AG08396 (cell line): ENCODE data around the gene MMAB.

Experiments used
- DNase-seq: peaks from one replicate; pipeline ENCODE4 v3.0.0; 2012; ENCODE audit warnings: low spot score, mixed read lengths

MMAB gene

DNA sequence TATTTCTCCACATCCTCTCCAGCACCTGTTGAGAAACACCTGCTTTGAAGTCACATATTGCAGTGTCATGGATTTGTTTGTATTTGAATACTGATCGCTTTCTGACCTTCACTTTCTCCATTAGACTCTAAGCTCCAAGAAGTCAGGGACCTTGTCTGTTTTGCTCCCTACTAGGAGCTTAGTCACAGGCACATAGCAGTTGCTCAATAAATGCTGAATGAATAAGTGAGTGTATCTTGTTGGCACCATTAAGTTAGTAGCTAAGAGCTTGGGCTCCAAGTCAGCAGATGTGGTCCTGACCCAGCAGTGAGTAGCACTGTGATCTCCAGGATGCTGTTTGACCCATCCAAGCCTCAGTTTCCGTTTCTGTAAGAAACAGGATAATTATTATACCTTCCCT lies 10.4 kb upstream of the MMAB start:
- DNase-seq, result no peak

- DNase-seq, result no peak
Measured at GRCh38 chr12:109582636-109583035, 9.3 kb upstream of the MMAB start.

- peak; percentile 70 for DNase-seq
Measured at GRCh38 chr12:109581856-109582255, 8.6 kb upstream of the MMAB start.

DNA sequence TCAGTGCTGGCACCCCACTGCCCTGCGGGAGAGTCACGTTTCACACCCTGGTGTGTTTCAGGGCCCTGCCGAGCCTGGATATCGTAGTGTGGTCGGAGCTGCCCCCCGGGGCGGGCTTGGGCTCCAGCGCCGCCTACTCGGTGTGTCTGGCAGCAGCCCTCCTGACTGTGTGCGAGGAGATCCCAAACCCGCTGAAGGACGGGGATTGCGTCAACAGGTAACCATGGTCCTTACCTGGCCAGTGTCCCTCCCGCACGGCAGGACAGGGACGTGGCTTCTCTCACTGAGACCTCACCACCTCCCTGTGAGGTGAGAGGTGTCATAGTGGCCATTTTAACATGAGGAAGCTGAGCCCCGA lies 8.0 kb upstream of the MMAB start:
- DNase-seq, result no peak

- no peak for DNase-seq
Measured at GRCh38 chr12:109580684-109581333, 7.5 kb upstream of the MMAB start.

DNA sequence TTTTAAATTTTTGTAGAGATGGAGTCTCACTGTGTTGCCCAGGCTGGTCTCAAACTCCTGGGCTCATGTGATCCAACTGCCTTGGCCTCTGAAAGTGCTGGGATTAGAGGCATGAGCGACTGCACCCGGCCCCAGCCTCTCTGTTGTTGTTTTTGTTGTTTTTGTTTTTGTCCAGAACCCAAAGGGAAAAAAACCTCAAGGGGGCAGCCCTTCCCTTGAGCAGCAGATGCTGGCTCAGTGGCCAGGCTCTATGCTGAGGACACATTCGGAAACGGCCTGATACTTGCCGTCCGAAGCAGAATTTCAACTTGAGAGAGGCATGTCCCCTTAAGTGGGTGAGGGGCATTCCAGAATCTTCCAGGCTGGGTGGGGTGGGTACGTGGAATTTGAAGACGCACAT lies 7.0 kb upstream of the MMAB start:
- DNase-seq, result no peak

GRCh38 chr12:109579639-109580038 lies 6.3 kb upstream of the MMAB start:
- DNase-seq, result no peak

- DNase-seq, result no peak
Measured at GRCh38 chr12:109578330-109578927, 5.1 kb upstream of the MMAB start.

- no peak for DNase-seq
Measured at GRCh38 chr12:109577311-109577710, 4.0 kb upstream of the MMAB start.

DNA sequence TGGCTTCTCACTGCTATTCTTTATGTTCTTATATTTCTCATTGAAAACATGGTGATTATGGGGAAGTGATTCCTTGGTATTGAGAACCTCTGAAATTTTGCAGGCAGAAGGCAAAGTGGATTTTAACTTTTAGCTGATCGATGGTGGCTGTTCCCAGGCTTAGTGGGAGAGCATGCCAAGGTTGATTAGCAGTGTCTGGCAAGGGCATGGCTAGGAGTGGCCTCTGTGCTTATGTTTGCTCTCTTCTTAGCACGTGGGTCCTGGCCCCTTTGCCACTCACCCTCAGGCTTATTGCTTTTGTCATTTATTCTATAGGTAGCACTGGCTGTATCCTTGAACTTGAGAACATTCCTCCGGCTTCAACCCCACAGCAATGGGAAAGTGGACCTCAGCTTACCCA lies 2.4 kb upstream of the MMAB start:
- no peak for DNase-seq

GRCh38 chr12:109573914-109574244 lies 575 bp upstream of the MMAB start:
- DNase-seq, result no peak

DNA sequence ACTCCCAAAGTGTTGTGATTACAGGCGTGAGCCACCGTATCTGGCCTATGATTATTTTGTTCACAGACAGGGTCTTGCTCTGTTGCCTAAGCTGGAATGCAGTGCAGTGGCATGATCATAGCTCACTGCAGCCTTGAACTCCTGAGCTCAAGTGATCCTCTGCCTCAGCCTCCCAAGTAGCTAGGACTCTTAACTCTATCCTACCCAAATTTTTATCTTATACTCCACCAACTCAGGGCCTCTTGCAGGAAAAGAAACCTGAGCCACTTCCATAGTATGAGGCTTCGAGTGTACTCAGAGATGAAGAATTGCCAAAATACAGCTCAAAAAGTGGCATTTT lies 828 bp downstream of the MMAB start:
- DNase-seq, result no peak

DNA sequence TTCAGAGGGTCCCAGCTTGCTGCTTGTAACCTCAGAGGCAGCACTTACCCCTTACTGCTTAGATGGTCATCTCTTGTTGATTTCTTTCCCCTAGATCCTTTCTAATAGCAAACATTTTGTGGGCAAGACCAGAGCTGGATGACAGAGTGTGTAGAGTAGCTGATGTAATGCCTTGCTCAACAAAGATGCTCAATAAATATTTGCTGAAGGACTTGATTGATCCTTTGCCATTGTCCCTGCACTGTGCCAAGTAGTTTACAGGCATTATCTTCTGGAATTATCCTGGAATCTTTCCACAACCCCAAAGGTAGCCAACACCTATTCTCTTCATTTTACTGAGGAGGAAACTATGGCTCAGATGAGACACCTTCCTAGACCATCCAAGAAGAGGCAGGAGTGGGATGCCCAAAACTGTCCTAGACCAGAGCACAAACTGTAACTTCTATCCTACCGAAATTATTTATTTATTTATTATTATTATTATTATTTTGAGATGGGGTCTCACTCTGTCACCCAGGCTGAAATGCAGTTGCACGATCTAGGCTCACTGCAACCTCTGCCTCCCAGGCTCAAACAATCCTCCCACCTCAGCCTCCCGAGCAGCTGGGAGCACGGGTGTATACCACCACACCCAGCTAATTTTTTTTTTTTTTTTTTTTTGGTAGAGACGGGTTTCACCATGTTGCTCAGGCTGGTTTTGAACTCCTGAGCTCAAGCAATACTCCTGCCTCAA lies 1.4 kb downstream of the MMAB start:
- DNase-seq, result no peak

DNA sequence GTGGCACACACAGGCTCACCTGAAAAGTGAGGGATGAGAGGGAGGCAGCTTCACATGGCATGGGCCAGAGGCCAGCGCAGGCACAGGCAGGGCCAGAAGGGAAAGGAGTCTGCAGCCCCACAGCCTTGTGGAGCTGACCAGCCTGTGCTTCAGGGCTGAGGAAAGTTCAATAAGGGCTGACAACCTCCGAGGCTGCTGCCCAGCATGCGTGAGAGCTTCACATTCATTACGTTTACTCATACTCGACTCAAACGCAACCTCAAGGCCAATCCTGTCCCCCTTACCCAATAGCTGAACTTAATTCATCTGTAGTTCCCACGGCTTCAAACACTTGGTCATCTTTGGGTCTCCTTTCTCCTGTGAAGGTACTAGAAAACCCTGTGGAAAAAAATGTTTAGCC lies 4.8 kb downstream of the MMAB start:
- DNase-seq, result no peak

- no peak for DNase-seq
Measured at GRCh38 chr12:109567967-109568366, 5.3 kb downstream of the MMAB start.

- no peak for DNase-seq
Measured at GRCh38 chr12:109567296-109567695, 6.0 kb downstream of the MMAB start.

DNA sequence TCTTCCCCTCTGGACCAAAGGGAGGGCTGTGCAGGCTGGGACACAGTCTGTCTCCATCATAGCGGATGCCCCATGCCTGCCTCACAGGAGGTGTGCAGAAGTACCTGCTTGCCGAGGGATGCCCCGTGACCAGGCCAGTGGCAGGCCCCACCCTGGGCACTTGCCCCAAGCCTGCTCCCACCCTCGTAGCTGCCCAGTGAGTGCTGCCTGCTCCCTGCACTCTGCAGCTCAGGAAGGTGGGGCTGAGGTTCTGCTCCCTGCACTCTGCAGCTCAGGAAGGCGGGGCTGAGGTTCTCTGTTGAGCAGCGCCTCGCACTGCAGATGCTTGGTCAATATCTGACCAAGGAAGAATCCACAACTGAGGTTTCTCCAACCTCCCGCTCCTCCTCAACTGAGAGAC lies 6.9 kb downstream of the MMAB start:
- no peak for DNase-seq

GRCh38 chr12:109563291-109564284 lies 9.7 kb downstream of the MMAB start:
- DNase-seq, result no peak

DNA sequence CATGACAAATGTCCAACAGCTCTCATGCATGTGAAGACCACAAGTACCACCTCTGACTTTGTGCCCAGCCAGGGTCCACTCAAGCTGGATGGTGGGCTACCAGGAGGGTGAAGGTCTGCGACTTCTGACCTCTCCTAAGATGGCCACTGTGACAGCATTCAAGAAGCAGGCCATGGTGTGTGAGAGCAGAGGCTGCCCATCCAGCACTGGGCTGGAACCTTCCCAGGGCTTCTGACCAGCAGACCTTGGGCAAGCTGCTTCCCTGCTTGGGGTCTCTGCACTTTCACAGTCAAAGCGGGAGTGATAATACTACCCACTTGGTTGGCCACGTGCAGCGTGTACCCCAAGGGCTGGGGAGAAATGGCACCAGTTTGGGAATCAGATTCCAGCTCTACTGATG lies 10.4 kb downstream of the MMAB start:
- no peak for DNase-seq

DNA sequence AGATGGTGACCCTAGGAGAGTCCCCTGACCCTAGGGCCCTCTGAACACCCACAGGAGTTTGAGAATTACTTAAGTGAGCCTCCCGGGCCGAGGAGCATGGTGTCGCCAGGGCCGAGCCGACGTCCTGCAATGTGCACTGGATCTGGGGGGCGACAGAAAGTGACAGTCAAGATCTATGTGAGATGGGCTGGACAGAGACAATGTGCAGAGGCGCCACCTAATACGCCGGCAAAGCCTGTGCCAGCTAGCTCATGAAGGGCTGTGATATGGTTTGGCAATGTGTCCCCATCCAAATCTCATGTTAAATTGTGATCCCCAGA lies 11.6 kb downstream of the MMAB start:
- no peak for DNase-seq

GRCh38 chr12:109560867-109561710 lies 12.2 kb downstream of the MMAB start:
- no peak for DNase-seq

DNA sequence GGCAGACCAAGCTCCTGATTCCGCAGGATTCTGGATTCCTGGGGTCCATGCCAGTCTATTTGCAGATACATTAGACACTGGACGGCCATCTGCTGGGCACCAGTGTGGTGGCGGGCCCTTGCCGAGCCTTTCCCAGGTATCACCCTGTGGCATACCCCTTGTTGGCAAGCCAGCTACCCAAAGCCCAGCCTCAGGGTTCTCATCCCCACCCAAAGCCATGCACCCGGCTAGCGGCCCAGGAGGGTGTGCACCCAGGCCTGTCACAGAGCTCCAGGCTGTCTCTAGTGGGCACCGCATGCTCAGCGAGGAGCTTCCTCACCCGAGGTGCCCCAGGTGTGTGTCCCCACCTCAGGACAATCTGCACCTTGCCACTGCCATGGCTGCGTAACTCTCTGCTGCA lies 13.7 kb downstream of the MMAB start:
- DNase-seq, result no peak
